HEK293T (cell line): ENCODE measurements around the gene LRP5.

Source experiments
- ARNT ChIP-seq: fragments of 450-650 bp; IDR thresholded peaks from 2 replicates; pipeline ENCODE4 v1.6.1; 2017; ENCODE audit warnings: mild to moderate bottlenecking
- BHLHE40 ChIP-seq: fragments of 450-650 bp; IDR thresholded peaks from 2 replicates; pipeline ENCODE4 v1.6.1; 2016; ENCODE audit warnings: mild to moderate bottlenecking, moderate library complexity, borderline replicate concordance
- CTBP1 ChIP-seq: fragments of 450-650 bp; IDR thresholded peaks from 2 replicates; pipeline ENCODE4 v1.6.1; 2016; ENCODE audit warnings: borderline replicate concordance
- ELF4 ChIP-seq: fragments of 450-650 bp; IDR thresholded peaks from 2 replicates; pipeline ENCODE4 v1.6.1; 2017; ENCODE audit warnings: antibody characterized with exemption
- FOXA1 ChIP-seq: fragments of 450-650 bp; IDR thresholded peaks from 2 replicates; pipeline ENCODE4 v1.6.1; 2016; ENCODE audit warnings: mild to moderate bottlenecking
- FOXK2 ChIP-seq: fragments of 450-650 bp; IDR thresholded peaks from 2 replicates; pipeline ENCODE4 v1.6.1; 2016; ENCODE audit warnings: mild to moderate bottlenecking
- FOXM1 ChIP-seq: fragments of 450-650 bp; IDR thresholded peaks from 2 replicates; pipeline ENCODE4 v1.6.1; 2017; ENCODE audit warnings: mild to moderate bottlenecking, borderline replicate concordance
- NFRKB ChIP-seq: fragments of 450-650 bp; IDR thresholded peaks from 2 replicates; pipeline ENCODE4 v1.6.1; 2016; ENCODE audit warnings: mild to moderate bottlenecking, moderate library complexity
- SP1 ChIP-seq: fragments of 450-650 bp; IDR thresholded peaks from 2 replicates; pipeline ENCODE4 v1.6.1; 2017
- TARDBP ChIP-seq: fragments of 450-650 bp; IDR thresholded peaks from 2 replicates; pipeline ENCODE4 v1.6.1; 2016
- TF ChIP-seq, protein P1 (sequence below): fragments of 450-650 bp; IDR thresholded peaks from 2 replicates; pipeline ENCODE4 v1.6.1; 2016

- no peak for TF ChIP-seq FOXK2
- no peak for TF ChIP-seq SP1
- no peak for TF ChIP-seq TARDBP
- no peak for TF ChIP-seq FOXM1
- TF ChIP-seq ARNT, result no peak
- TF ChIP-seq FOXA1, result no peak
- no peak for TF ChIP-seq CTBP1
- TF ChIP-seq, protein P1, sequence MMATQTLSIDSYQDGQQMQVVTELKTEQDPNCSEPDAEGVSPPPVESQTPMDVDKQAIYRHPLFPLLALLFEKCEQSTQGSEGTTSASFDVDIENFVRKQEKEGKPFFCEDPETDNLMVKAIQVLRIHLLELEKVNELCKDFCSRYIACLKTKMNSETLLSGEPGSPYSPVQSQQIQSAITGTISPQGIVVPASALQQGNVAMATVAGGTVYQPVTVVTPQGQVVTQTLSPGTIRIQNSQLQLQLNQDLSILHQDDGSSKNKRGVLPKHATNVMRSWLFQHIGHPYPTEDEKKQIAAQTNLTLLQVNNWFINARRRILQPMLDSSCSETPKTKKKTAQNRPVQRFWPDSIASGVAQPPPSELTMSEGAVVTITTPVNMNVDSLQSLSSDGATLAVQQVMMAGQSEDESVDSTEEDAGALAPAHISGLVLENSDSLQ, result no peak
- no peak for TF ChIP-seq ELF4
- TF ChIP-seq BHLHE40, result no peak
- TF ChIP-seq NFRKB, result no peak
Observed at GRCh38 chr11:68373815-68374501, 61.6 kb downstream of the LRP5 start.
